ENCODE measurements around the gene SLC37A1.

The SLC37A1 gene

GRCh38 chr21:42567861-42568260 lies 54.2 kb downstream of the SLC37A1 start:
- Histone ChIP-seq H3K36me3 (ENCODE audit: insufficient read depth, low read length) (no peaks in the 10 kb centered on the region), H3K4me2 (ENCODE audit: low read length) (no peak overlapping the region), H3K9ac (ENCODE audit: low read depth, low read length) (no peak overlapping the region), H3K4me3 (ENCODE audit: low read length) (no peak overlapping the region), H3K4me1 (ENCODE audit: control insufficient read depth, insufficient read depth, low read length) (no peaks in the 10 kb centered on the region), H3K27me3 (ENCODE audit: control insufficient read depth, insufficient read depth, low read length) (peaks cover 17% of the 10 kb centered on the region), H3K9me3 (replicated peaks; ENCODE audit: low read length) (no peaks in the 10 kb centered on the region)

GRCh38 chr21:42568376-42568775 lies 54.7 kb downstream of the SLC37A1 start:
- H3K9ac ChIP-seq (ENCODE audit: low read depth, low read length): no peak overlapping the region
- H3K4me1 ChIP-seq (ENCODE audit: control insufficient read depth, insufficient read depth, low read length): no peaks in the 10 kb centered on the region
- no peaks in the 10 kb centered on the region for H3K9me3 ChIP-seq (replicated peaks; ENCODE audit: low read length)
- no peak overlapping the region for H3K4me2 ChIP-seq (ENCODE audit: low read length)
- no peak overlapping the region for H3K4me3 ChIP-seq (ENCODE audit: low read length)
- peaks cover 19% of the 10 kb centered on the region for H3K27me3 ChIP-seq (ENCODE audit: control insufficient read depth, insufficient read depth, low read length)
- H3K36me3 ChIP-seq (ENCODE audit: insufficient read depth, low read length): no peaks in the 10 kb centered on the region

GRCh38 chr21:42568866-42569731 lies 55.4 kb downstream of the SLC37A1 start:
- Histone ChIP-seq H3K9ac (ENCODE audit: low read depth, low read length) (no peak overlapping the region), H3K36me3 (ENCODE audit: insufficient read depth, low read length) (no peaks in the 10 kb centered on the region), H3K4me3 (ENCODE audit: low read length) (no peak overlapping the region), H3K9me3 (replicated peaks; ENCODE audit: low read length) (no peaks in the 10 kb centered on the region), H3K27me3 (ENCODE audit: control insufficient read depth, insufficient read depth, low read length) (peaks cover 16% of the 10 kb centered on the region), H3K4me2 (ENCODE audit: low read length) (no peak overlapping the region), H3K4me1 (ENCODE audit: control insufficient read depth, insufficient read depth, low read length) (no peaks in the 10 kb centered on the region)

- Histone ChIP-seq H3K9ac (ENCODE audit: low read depth, low read length) (no peak overlapping the region), H3K4me3 (ENCODE audit: low read length) (no peak overlapping the region), H3K9me3 (replicated peaks; ENCODE audit: low read length) (no peaks in the 10 kb centered on the region), H3K4me1 (ENCODE audit: control insufficient read depth, insufficient read depth, low read length) (no peaks in the 10 kb centered on the region), H3K36me3 (ENCODE audit: insufficient read depth, low read length) (no peaks in the 10 kb centered on the region), H3K4me2 (ENCODE audit: low read length) (no peak overlapping the region), H3K27me3 (ENCODE audit: control insufficient read depth, insufficient read depth, low read length) (peaks cover 16% of the 10 kb centered on the region)
These were observed 56.2 kb downstream of the SLC37A1 start for GRCh38 chr21:42569732-42570301.

GRCh38 chr21:42570362-42570761 lies 56.7 kb downstream of the SLC37A1 start:
- Histone ChIP-seq H3K36me3 (ENCODE audit: insufficient read depth, low read length) (no peaks in the 10 kb centered on the region), H3K27me3 (ENCODE audit: control insufficient read depth, insufficient read depth, low read length) (peaks cover 16% of the 10 kb centered on the region), H3K4me1 (ENCODE audit: control insufficient read depth, insufficient read depth, low read length) (no peaks in the 10 kb centered on the region), H3K4me3 (ENCODE audit: low read length) (no peak overlapping the region), H3K4me2 (ENCODE audit: low read length) (no peak overlapping the region), H3K9me3 (replicated peaks; ENCODE audit: low read length) (no peaks in the 10 kb centered on the region), H3K9ac (ENCODE audit: low read depth, low read length) (no peak overlapping the region)

GRCh38 chr21:42570841-42571387 lies 57.3 kb downstream of the SLC37A1 start:
- H3K36me3 ChIP-seq (ENCODE audit: insufficient read depth, low read length): no peaks in the 10 kb centered on the region
- peaks cover 18% of the 10 kb centered on the region for H3K27me3 ChIP-seq (ENCODE audit: control insufficient read depth, insufficient read depth, low read length)
- H3K4me2 ChIP-seq (ENCODE audit: low read length): no peak overlapping the region
- no peak overlapping the region for H3K4me3 ChIP-seq (ENCODE audit: low read length)
- no peak overlapping the region for H3K9ac ChIP-seq (ENCODE audit: low read depth, low read length)
- no peaks in the 10 kb centered on the region for H3K9me3 ChIP-seq (replicated peaks; ENCODE audit: low read length)
- no peaks in the 10 kb centered on the region for H3K4me1 ChIP-seq (ENCODE audit: control insufficient read depth, insufficient read depth, low read length)

GRCh38 chr21:42571391-42572150 lies 57.9 kb downstream of the SLC37A1 start:
- H3K27me3 ChIP-seq (ENCODE audit: control insufficient read depth, insufficient read depth, low read length): peaks cover 23% of the 10 kb centered on the region
- no peaks in the 10 kb centered on the region for H3K9me3 ChIP-seq (replicated peaks; ENCODE audit: low read length)
- H3K4me2 ChIP-seq (ENCODE audit: low read length): no peak overlapping the region
- no peak overlapping the region for H3K4me3 ChIP-seq (ENCODE audit: low read length)
- H3K36me3 ChIP-seq (ENCODE audit: insufficient read depth, low read length): no peaks in the 10 kb centered on the region
- no peak overlapping the region for H3K9ac ChIP-seq (ENCODE audit: low read depth, low read length)
- H3K4me1 ChIP-seq (ENCODE audit: control insufficient read depth, insufficient read depth, low read length): no peaks in the 10 kb centered on the region

GRCh38 chr21:42572906-42573495 lies 59.3 kb downstream of the SLC37A1 start:
- H3K9me3 ChIP-seq (replicated peaks; ENCODE audit: low read length): no peaks in the 10 kb centered on the region
- no peaks in the 10 kb centered on the region for H3K36me3 ChIP-seq (ENCODE audit: insufficient read depth, low read length)
- no peak overlapping the region for H3K4me2 ChIP-seq (ENCODE audit: low read length)
- H3K4me3 ChIP-seq (ENCODE audit: low read length): no peak overlapping the region
- no peak overlapping the region for H3K9ac ChIP-seq (ENCODE audit: low read depth, low read length)
- H3K27me3 ChIP-seq (ENCODE audit: control insufficient read depth, insufficient read depth, low read length): peaks cover 23% of the 10 kb centered on the region
- no peaks in the 10 kb centered on the region for H3K4me1 ChIP-seq (ENCODE audit: control insufficient read depth, insufficient read depth, low read length)

GRCh38 chr21:42574234-42575027 lies 60.8 kb downstream of the SLC37A1 start:
- Histone ChIP-seq H3K9me3 (replicated peaks; ENCODE audit: low read length) (no peaks in the 10 kb centered on the region), H3K36me3 (ENCODE audit: insufficient read depth, low read length) (no peaks in the 10 kb centered on the region), H3K4me1 (ENCODE audit: control insufficient read depth, insufficient read depth, low read length) (no peaks in the 10 kb centered on the region), H3K4me3 (ENCODE audit: low read length) (no peak overlapping the region), H3K27me3 (ENCODE audit: control insufficient read depth, insufficient read depth, low read length) (peaks cover 23% of the 10 kb centered on the region), H3K9ac (ENCODE audit: low read depth, low read length) (no peak overlapping the region), H3K4me2 (ENCODE audit: low read length) (no peak overlapping the region)

- no peaks in the 10 kb centered on the region for H3K36me3 ChIP-seq (ENCODE audit: insufficient read depth, low read length)
- peaks cover 27% of the 10 kb centered on the region for H3K27me3 ChIP-seq (ENCODE audit: control insufficient read depth, insufficient read depth, low read length)
- H3K9ac ChIP-seq (ENCODE audit: low read depth, low read length): no peak overlapping the region
- H3K4me1 ChIP-seq (ENCODE audit: control insufficient read depth, insufficient read depth, low read length): no peaks in the 10 kb centered on the region
- no peak overlapping the region for H3K4me2 ChIP-seq (ENCODE audit: low read length)
- H3K4me3 ChIP-seq (ENCODE audit: low read length): no peak overlapping the region
- H3K9me3 ChIP-seq (replicated peaks; ENCODE audit: low read length): no peaks in the 10 kb centered on the region
These were observed 61.5 kb downstream of the SLC37A1 start for GRCh38 chr21:42575111-42575510.

All from skeletal muscle satellite cell (primary cell).